SK-N-SH treated with all-trans-retinoic acid at 6 μM for 48 hours (cell line): ENCODE measurements around the gene SLC25A42.

Experiments used
- ATAC-seq: fragments of 200-7000 bp; cut with Tn5 transposase; 3 replicates; pipeline ENCODE4 v1.9.1; 2020; ENCODE audit warnings: mild to moderate bottlenecking, moderate library complexity
- BACH2 ChIP-seq: fragments of 250-450 bp; sonication (Bioruptor Pico); IDR thresholded peaks from 2 replicates; pipeline ENCODE4 v1.9.0; 2021; ENCODE audit warnings: mild to moderate bottlenecking, borderline replicate concordance
- CSDC2 ChIP-seq: fragments of 250-450 bp; sonication (Bioruptor Pico); IDR thresholded peaks from 2 replicates; pipeline ENCODE4 v1.5.0; 2020; ENCODE audit warnings: mild to moderate bottlenecking, moderate library complexity
- GLIS3 ChIP-seq: fragments of 250-450 bp; sonication (Bioruptor Pico); IDR thresholded peaks from 2 replicates; pipeline ENCODE4 v1.5.0; 2020; ENCODE audit warnings: mild to moderate bottlenecking, moderate library complexity
- ISL1 ChIP-seq: fragments of 250-450 bp; sonication (Bioruptor Pico); IDR thresholded peaks from 2 replicates; pipeline ENCODE4 v2.1.2; 2022; ENCODE audit warnings: mild to moderate bottlenecking, moderate library complexity
- OSR1 ChIP-seq: fragments of 250-450 bp; sonication (Bioruptor Pico); IDR thresholded peaks from 2 replicates; pipeline ENCODE4 v1.8.0; 2022; ENCODE audit warnings: moderate library complexity, mild to moderate bottlenecking, inconsistent platforms
- PPARA ChIP-seq: fragments of 250-450 bp; sonication (Bioruptor Pico); IDR thresholded peaks from 2 replicates; pipeline ENCODE4 v1.5.0; 2020; ENCODE audit warnings: mild to moderate bottlenecking, borderline replicate concordance
- RARB ChIP-seq: fragments of 250-450 bp; sonication (Bioruptor Pico); IDR thresholded peaks from 2 replicates; pipeline ENCODE4 v1.8.0; 2021; ENCODE audit warnings: mild to moderate bottlenecking, moderate library complexity
- SNAI2 ChIP-seq: fragments of 250-450 bp; sonication (Bioruptor Pico); IDR thresholded peaks from 2 replicates; pipeline ENCODE4 v1.5.0; 2020; ENCODE audit warnings: mild to moderate bottlenecking, moderate library complexity
- TCF4 ChIP-seq: fragments of 250-450 bp; sonication (Bioruptor Pico); IDR thresholded peaks from 2 replicates; pipeline ENCODE4 v1.8.0; 2021; ENCODE audit warnings: mild to moderate bottlenecking, moderate library complexity, borderline replicate concordance
- TOX ChIP-seq: fragments of 250-450 bp; sonication (Bioruptor Pico); IDR thresholded peaks from 2 replicates; pipeline ENCODE4 v1.8.0; 2021; ENCODE audit warnings: mild to moderate bottlenecking, moderate library complexity, borderline replicate concordance
- ZC3H10 ChIP-seq: fragments of 250-450 bp; sonication (Bioruptor Pico); IDR thresholded peaks from 2 replicates; pipeline ENCODE4 v1.5.1; 2021; ENCODE audit warnings: mild to moderate bottlenecking, moderate library complexity
- ZFP30 ChIP-seq: fragments of 450-650 bp; formaldehyde crosslinking; IDR thresholded peaks from 2 replicates; pipeline ENCODE4 v1.5.0; 2022; ENCODE audit warnings: mild to moderate bottlenecking, moderate library complexity
- ZNF565 ChIP-seq: fragments of 450-650 bp; formaldehyde crosslinking; conservative IDR thresholded peaks from 2 replicates; pipeline ENCODE4 v1.5.0; 2020; ENCODE audit warnings: low read depth, mild to moderate bottlenecking, moderate library complexity
- ZNF70 ChIP-seq: fragments of 450-650 bp; formaldehyde crosslinking; IDR thresholded peaks from 2 replicates; pipeline ENCODE4 v1.5.0; 2020; ENCODE audit warnings: mild to moderate bottlenecking, moderate library complexity
- TF ChIP-seq, protein P1 (sequence below): fragments of 250-450 bp; sonication (Bioruptor Pico); IDR thresholded peaks from 2 replicates; pipeline ENCODE4 v1.8.0; 2020; ENCODE audit warnings: mild to moderate bottlenecking, moderate library complexity, borderline replicate concordance
- TF ChIP-seq, protein P2 (sequence below): fragments of 250-450 bp; sonication (Bioruptor Pico); IDR thresholded peaks from 2 replicates; pipeline ENCODE4 v1.8.0; 2021; ENCODE audit warnings: low read depth, mild to moderate bottlenecking, moderate library complexity, borderline replicate concordance
- TF ChIP-seq, protein P3 (sequence below): fragments of 250-450 bp; sonication (Bioruptor Pico); IDR thresholded peaks from 2 replicates; pipeline ENCODE4 v1.5.1; 2020; ENCODE audit warnings: low read depth, mild to moderate bottlenecking, moderate library complexity
- TF ChIP-seq, protein P4 (sequence below): fragments of 250-450 bp; sonication (Bioruptor Pico); IDR thresholded peaks from 2 replicates; pipeline ENCODE4 v1.5.0; 2020; ENCODE audit warnings: mild to moderate bottlenecking, moderate library complexity
- TF ChIP-seq, protein P5 (sequence below): fragments of 250-450 bp; sonication (Bioruptor Pico); IDR thresholded peaks from 2 replicates; pipeline ENCODE4 v1.5.1; 2021; ENCODE audit warnings: mild to moderate bottlenecking, moderate library complexity

The SLC25A42 gene

DNA sequence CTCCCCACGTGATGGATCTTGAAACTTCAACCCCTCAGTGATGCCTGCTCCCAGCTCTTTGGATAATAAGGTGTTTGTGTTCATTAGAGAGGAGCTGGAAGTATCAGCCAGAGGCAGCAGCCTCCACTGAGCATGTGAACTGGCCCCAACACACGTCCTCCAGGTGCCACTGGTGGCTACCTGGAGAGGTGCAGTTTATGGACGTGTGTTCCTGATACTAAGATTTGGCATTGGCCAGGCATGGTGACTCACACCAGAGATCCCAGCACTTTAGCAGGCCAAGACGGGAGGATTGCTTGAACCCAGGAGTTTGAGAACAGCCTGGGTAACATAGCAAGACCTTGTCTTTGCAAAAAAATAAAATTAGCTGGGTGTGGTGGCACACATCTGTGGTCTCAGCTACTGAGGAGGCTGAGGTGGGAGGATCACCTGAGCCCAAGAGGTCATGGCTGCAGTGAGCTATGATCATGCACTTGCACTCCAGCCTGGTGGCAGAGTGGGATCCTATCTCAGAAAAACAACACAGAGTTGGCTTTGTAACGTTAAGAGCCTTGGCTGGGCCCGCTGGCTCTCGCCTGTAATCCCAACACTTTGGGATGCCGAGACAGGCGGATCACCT, 34.4 kb downstream of the SLC25A42 start:
- ATAC-seq: no peak
- no peak for TF ChIP-seq OSR1 (CRISPR knock-in tag)
- no peak for TF ChIP-seq TOX (CRISPR knock-in tag)
- TF ChIP-seq RARB (CRISPR knock-in tag): no peak
- TF ChIP-seq ISL1: no peak
- no peak for TF ChIP-seq ZC3H10 (CRISPR knock-in tag)
- TF ChIP-seq TCF4 (CRISPR knock-in tag): no peak
- no peak for TF ChIP-seq PPARA (CRISPR knock-in tag)
- TF ChIP-seq, protein P1, sequence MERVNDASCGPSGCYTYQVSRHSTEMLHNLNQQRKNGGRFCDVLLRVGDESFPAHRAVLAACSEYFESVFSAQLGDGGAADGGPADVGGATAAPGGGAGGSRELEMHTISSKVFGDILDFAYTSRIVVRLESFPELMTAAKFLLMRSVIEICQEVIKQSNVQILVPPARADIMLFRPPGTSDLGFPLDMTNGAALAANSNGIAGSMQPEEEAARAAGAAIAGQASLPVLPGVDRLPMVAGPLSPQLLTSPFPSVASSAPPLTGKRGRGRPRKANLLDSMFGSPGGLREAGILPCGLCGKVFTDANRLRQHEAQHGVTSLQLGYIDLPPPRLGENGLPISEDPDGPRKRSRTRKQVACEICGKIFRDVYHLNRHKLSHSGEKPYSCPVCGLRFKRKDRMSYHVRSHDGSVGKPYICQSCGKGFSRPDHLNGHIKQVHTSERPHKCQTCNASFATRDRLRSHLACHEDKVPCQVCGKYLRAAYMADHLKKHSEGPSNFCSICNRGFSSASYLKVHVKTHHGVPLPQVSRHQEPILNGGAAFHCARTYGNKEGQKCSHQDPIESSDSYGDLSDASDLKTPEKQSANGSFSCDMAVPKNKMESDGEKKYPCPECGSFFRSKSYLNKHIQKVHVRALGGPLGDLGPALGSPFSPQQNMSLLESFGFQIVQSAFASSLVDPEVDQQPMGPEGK: no peak
- no peak for TF ChIP-seq BACH2 (CRISPR knock-in tag)
- TF ChIP-seq, protein P2, sequence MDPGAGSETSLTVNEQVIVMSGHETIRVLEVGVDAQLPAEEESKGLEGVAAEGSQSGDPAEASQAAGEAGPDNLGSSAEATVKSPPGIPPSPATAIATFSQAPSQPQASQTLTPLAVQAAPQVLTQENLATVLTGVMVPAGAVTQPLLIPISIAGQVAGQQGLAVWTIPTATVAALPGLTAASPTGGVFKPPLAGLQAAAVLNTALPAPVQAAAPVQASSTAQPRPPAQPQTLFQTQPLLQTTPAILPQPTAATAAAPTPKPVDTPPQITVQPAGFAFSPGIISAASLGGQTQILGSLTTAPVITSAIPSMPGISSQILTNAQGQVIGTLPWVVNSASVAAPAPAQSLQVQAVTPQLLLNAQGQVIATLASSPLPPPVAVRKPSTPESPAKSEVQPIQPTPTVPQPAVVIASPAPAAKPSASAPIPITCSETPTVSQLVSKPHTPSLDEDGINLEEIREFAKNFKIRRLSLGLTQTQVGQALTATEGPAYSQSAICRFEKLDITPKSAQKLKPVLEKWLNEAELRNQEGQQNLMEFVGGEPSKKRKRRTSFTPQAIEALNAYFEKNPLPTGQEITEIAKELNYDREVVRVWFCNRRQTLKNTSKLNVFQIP (CRISPR knock-in tag): no peak
- TF ChIP-seq, protein P3, sequence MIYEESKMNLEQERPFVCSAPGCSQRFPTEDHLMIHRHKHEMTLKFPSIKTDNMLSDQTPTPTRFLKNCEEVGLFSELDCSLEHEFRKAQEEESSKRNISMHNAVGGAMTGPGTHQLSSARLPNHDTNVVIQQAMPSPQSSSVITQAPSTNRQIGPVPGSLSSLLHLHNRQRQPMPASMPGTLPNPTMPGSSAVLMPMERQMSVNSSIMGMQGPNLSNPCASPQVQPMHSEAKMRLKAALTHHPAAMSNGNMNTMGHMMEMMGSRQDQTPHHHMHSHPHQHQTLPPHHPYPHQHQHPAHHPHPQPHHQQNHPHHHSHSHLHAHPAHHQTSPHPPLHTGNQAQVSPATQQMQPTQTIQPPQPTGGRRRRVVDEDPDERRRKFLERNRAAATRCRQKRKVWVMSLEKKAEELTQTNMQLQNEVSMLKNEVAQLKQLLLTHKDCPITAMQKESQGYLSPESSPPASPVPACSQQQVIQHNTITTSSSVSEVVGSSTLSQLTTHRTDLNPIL (CRISPR knock-in tag): no peak

DNA sequence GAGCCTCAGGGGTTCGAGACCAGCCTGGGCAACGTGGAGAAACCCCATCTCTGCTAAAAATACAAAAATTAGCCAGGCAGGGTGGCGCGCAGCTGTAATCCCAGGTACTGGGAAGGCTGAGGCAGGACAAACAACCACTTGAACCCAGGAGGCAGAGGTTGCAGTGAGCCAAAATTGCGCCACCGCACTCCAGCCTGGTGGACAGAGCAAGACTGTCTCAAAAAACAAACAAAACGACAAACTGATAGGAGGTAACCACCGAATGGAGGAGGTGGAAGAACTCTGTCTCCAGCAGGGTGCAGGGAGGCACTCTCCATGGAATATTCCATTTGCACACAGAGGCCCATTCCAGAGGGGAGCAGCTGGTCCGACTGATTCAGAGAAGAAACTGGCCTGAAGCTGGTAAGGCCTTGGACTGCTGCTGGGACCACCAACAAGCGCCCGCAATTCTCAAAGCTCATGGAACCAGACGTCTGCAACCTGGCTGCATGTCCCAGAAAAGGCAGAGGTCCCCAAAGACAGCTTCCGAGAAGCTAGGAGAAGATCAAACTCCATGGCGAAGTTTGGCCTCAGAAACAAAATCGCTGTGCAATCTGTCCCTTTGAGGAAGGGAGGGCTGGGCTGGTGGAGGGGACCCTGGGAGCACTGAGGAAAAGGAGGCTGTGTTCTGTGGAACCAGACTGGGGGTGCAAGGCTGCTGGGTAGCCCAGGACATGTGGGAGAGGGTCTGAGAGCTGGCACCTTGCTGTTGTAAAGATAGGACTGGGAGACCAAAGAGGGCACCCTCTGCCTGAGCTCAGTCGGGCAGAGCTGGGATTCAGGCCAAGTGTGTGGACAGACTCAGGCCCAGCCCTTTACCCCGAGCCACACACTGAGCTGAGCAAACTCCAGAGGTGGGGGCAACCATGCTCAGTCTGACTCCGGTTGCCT, 35.2 kb downstream of the SLC25A42 start:
- no peak for TF ChIP-seq ZFP30 (CRISPR knock-in tag)
- TF ChIP-seq, protein P4, sequence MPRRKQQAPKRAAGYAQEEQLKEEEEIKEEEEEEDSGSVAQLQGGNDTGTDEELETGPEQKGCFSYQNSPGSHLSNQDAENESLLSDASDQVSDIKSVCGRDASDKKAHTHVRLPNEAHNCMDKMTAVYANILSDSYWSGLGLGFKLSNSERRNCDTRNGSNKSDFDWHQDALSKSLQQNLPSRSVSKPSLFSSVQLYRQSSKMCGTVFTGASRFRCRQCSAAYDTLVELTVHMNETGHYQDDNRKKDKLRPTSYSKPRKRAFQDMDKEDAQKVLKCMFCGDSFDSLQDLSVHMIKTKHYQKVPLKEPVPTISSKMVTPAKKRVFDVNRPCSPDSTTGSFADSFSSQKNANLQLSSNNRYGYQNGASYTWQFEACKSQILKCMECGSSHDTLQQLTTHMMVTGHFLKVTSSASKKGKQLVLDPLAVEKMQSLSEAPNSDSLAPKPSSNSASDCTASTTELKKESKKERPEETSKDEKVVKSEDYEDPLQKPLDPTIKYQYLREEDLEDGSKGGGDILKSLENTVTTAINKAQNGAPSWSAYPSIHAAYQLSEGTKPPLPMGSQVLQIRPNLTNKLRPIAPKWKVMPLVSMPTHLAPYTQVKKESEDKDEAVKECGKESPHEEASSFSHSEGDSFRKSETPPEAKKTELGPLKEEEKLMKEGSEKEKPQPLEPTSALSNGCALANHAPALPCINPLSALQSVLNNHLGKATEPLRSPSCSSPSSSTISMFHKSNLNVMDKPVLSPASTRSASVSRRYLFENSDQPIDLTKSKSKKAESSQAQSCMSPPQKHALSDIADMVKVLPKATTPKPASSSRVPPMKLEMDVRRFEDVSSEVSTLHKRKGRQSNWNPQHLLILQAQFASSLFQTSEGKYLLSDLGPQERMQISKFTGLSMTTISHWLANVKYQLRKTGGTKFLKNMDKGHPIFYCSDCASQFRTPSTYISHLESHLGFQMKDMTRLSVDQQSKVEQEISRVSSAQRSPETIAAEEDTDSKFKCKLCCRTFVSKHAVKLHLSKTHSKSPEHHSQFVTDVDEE (CRISPR knock-in tag): no peak
- no peak for TF ChIP-seq TCF4 (CRISPR knock-in tag)
- TF ChIP-seq ZNF70: no peak
- TF ChIP-seq CSDC2 (CRISPR knock-in tag): no peak
- no peak for TF ChIP-seq RARB (CRISPR knock-in tag)

DNA sequence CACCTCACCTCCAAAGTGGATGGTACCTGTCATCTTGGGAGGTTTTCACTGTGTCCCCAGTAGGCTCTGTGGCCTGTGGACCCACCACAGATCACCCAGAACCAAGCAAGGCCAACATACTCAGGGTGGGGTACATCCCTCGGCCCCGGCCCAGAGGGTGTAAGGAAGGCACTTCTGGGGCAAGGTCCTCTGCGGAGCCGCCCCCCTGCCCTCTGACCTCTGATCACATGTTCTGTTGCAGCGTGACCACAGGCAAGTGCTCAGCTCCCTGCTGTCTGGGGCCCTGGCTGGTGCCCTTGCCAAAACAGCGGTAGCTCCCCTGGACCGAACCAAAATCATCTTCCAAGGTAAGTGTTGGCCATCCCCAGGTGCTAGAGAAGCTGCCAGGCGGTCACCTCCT, 37.7 kb downstream of the SLC25A42 start:
- no peak for ATAC-seq
- TF ChIP-seq SNAI2 (CRISPR knock-in tag) (no peak), ISL1 (no peak), ZNF565 (CRISPR knock-in tag) (no peak), OSR1 (CRISPR knock-in tag) (no peak), CSDC2 (CRISPR knock-in tag) (no peak), GLIS3 (no peak), TCF4 (CRISPR knock-in tag) (no peak), BACH2 (CRISPR knock-in tag) (no peak)
- TF ChIP-seq, protein P2 (CRISPR knock-in tag): no peak
- TF ChIP-seq, protein P1: no peak
- TF ChIP-seq, protein P4 (CRISPR knock-in tag): no peak
- TF ChIP-seq, protein P5, sequence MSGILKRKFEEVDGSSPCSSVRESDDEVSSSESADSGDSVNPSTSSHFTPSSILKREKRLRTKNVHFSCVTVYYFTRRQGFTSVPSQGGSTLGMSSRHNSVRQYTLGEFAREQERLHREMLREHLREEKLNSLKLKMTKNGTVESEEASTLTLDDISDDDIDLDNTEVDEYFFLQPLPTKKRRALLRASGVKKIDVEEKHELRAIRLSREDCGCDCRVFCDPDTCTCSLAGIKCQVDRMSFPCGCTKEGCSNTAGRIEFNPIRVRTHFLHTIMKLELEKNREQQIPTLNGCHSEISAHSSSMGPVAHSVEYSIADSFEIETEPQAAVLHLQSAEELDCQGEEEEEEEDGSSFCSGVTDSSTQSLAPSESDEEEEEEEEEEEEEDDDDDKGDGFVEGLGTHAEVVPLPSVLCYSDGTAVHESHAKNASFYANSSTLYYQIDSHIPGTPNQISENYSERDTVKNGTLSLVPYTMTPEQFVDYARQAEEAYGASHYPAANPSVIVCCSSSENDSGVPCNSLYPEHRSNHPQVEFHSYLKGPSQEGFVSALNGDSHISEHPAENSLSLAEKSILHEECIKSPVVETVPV (CRISPR knock-in tag): no peak

More for the DNA sequence above, 35.2 kb downstream of the SLC25A42 start:
- no peak for ATAC-seq
